M059J (cell line): ENCODE measurements around the gene DPM2. TPM values are rescaled to one million over a fixed set of nuclear protein-coding genes. Genes with fewer than 3 reads are reported as not detected.

Experiments used
- DNase-seq: peaks from one replicate; pipeline ENCODE4 v3.0.0-alpha.2; 2012; ENCODE audit warnings: low read depth
- total RNA-seq: library from RNA; depleted of rRNA; stranded (reverse); fragments of >200 nt; shearing (Covaris generic); gene quantifications from 2 replicates; pipeline ENCODE4 v1.2.3, GENCODE V29; 2014; rRNA removed

The DPM2 gene, protein sequence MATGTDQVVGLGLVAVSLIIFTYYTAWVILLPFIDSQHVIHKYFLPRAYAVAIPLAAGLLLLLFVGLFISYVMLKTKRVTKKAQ
- 53.8 and 77.2 TPM in 2 replicates for total RNA-seq

DNA sequence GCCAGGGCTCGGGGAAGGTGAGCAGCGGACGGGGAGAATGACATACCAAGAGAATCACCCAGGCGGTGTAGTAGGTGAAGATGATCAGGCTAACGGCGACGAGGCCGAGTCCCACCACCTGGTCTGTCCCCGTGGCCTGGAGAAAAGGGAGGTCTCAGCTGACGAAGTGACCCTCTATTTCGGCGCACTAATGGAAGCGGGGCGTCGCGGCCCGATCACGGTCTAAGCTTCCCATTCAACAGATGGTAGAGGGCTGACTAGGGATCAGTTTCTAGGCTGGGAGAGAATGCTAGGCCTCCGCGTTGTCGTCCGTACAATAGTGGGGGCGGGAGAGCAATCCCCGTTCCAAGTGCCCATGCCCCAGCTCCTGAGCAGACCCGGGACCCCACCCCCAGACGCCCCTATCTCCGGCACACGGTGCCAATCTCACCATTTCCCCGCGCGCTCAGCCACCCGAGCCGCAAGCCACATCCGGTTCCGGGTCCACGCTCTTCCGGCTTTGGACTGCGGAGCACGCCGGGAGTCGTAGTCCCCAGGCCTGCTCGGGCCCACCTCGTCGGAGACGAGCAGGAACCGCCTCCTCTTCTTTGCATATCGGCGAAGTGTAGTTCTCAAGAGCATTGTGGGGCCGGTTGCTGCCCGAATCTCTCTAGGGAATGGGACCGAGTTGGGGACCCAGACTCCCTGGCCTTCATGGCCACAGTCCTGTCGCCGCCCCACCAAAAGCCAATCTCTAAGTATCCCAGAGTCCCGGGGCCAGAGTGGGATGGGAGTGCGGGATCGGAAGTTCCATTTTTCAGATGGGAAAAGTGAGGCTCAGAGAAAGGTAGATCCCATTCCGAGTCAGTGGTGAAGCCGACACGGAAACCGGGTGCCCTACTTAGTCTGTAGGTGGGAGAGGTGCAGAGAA lies at the start of gene DPM2:
Gene DPM2, minus strand, starts transcription at position 467 of the 910 bp plus-strand sequence. Its CDS starts 34 bp downstream, at position 433.
- peak; percentile 85 for DNase-seq

DNA sequence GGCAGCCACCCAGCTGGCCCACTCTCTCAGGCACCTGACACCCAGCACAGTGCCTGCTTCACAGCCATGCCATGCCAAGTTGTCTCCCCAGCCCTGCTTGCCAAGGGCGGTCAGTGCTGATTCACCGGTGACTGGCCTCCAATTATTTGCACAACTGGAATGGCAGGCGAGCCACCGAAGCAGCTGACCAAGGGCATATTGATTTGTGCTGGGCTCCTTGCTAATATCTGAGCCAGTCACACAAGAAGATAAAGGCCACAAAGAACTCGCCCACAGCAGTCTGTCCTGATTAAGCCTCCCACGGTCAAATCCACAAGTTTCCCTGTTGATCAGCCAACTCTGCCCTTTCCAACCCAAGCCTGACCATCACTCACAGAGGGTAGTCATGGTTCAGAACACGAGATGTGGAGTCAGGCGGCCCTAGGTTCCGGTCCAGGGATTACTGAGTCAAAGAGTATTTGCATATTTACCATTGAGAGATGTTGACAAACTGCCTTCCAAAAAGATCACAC lies 49.5 kb upstream of the DPM2 start:
- peak; percentile 87 for DNase-seq

DNA sequence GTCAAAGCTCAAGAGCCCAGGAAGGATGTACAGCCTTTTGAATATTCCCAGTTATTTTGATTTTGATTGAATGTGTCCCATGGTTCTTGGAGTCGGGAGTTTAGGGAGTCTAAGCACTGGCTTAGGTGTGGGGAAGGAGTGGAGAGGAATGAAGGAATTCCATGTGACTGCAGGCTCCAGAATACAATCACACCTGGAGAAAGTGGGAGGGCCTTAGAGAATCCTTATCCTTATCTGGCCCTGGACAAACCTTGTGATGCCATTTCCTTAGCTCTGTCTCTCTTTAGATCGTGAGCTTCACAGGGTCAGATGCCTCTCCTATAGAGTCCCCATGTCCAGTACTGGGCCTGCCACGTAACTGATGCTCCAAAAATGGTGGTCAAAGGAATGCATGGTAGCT lies 47.4 kb upstream of the DPM2 start:
- no peak for DNase-seq

DNA sequence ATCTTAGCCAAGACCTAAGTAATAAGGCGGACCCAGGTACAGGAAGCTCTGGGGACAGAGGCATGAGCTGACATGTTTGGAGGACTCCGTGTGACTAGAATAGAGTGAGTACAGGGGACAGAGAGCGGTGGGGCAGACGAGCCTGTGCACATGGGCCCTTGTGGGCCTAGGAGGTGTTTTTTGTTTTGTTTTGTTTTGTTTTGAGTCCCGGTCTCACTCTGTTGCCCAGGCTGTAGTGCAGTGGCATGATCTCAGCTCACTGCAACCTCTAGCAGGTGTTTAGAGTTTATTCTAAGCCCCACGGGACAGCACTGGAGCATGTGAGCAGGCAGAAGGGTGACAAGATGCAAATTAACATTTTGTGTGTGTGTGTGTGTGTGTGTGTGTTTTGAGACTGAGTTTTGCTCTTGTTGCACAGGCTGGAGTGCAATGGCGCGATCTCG lies 46.2 kb upstream of the DPM2 start:
- no peak for DNase-seq

DNA sequence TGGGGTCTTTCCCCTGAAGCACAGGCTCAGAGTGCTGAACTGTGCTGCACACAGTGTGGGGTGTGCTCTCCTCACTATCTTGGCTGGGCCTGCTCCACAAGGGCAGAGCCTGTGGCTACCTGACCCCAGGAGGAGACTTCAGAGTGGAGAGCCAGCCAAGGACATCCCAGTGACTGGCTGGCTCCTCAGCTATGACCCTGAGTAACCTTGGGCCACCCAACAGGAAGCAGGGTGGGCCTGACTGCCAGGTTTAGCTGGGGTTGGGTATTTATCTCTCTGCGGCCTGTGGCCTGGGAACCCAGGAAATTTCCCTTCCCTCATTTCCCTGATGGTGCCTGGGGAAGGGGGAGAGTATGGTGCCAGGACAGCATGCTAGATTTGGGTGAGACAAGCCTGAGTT lies 45.3 kb upstream of the DPM2 start:
- no peak for DNase-seq

DNA sequence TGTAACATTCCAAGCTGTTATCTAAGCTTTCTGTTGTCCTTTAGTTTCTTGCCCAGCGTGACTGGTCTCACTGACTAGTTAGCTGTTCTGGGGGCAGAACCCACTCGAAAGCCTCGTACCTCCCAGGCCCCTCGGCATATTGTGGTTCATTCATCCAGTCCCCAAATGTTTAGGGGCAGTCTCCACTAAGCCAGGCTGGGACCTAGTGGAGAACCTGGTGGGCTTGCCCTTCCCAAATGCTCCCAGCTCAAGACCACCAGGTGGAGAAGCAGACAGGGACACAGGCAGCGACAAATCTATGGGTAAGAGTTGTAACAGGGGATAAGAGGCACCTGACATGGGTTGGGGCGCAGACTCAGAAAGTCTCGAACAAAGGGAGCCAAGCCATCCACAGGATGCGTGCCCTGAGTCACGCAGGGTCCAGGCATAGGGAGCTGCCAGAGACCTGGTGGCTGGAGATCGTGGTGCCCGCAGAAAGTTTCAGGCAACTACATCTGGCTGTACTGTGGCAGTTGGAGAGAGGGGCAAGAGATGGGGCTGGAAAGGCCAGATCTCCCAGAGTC lies 44.0 kb upstream of the DPM2 start:
- DNase-seq: no peak

DNA sequence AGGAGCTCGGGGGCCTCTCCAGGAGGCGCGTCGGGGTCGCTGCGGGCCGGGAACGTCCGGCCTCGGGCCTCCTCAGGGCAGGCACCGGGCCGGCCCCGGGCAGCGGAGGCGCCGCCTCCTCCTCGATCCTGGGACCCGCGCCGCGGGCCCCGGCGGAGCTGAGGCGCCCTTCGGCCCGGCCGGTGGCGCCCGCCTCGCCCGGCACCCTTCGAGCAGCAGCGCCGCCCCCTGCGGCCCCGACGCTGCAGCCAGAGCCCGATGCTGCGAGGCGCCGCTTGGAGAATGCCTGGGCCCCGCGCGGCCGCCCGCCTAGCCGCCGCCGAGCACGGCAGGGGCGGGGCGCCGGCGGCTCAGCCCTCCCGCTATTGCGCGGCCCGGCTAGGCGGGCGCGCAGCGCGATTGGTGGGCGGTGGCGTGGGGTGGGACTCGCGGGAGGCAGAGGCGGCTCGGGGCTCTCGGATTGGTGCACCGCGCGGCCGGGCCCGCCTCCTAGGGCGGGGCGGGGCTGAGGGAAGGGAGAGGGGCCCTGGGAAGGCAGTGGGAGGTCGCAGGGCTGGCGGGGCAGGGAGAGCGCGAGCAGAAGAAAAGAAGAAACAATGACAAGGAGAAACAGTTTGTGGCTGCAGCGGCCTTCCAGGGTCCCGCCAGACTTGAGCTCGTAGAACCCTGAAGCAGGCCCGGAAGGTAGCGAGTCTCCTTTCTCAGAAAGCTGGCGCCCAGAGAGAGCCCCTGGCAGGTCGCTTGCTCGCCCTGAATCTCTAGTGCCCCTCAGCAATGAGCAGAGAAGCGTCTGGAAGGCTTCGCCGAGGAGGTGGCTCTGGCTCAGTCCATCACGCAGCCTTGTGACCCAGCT lies 43.3 kb upstream of the DPM2 start, which contains the start of gene EEIG1:
Gene EEIG1, minus strand, starts transcription at position 284 of the 853 bp plus-strand sequence. CDS start 852 bp downstream, outside the sequence.
- DNase-seq: peak; percentile 90

DNA sequence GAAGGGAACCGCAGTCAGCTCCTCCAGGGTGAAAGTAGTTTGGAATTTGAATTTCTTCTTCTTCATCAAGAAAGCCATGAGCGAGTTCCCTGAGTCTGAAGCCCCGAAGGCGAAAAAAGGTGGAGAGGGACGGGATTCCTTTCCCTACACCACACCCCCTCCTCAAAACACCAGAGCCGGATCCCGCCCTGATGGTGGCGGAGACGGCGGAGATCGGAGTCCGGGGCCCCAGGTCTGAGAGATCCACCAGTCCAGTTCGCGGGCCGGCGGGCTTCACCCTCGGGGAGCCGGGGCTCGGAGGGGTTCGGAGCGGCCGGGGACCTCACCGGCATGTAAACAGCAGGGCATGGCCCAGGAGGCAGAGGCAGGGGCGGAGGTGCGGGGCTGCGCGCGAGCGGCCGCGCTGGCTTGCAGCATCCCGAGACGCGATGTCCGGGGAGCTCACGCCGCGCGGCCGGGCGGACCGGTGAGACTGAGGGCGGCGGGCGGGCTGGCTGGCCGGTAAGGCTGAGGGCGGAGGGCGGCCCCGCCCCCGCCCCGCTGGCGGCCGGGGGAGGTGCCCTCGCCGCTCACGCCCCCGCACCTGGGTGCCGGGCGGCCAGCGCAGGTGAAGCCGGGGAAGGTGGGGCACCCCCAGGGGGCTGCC lies 42.5 kb upstream of the DPM2 start:
- peak; percentile 38 for DNase-seq

DNA sequence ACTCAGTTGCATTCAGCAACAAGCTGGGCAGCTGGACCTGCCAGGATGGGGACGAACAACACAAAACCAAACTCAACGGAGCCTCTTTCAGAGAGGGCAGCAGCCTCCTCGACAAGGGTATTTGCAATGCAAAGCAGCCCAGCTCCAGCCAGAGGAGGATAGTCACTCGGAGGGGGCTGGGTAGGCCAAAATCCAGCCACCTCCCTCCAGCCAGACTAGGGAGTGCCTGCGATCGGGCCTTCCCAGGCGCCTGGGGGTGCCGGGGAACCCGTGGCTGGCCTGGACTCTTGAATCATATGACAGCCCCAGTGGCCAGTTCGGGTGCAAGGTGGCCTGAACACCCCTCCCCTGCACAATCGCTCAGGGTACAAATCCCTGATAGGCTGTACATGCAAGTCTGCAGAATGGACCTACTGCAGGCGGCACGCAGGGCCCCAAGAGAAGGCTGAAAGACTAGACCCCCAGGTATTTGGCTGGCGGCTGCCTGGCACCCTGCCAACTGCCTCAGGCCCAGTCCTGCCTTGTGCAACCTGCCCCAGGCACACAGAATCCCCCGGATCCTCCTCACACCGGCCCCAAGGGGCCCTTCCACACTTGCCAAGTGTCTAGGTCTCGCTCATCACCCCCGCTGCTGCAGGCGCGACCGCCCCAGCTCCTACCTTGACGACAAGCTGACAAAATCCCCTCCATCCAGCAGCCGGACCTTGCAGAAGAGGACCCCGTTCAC lies 41.8 kb upstream of the DPM2 start:
- peak; percentile 72 for DNase-seq

DNA sequence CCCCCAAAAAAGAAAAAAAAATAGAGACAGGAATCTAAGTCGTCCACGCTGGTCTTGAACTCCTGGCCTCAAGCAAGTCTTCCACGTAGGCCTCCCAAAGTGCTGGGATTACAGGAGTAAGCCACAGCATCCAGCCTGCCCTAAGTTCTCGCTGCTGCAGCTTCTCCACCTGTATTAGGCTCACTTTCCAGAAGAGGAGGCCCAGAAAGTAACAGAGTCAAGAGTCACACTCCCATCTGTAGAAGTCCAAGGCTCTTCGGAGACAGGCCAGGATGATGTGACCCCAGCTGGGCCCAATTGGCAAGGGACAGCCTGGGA lies 41.3 kb upstream of the DPM2 start:
- no peak for DNase-seq

DNA sequence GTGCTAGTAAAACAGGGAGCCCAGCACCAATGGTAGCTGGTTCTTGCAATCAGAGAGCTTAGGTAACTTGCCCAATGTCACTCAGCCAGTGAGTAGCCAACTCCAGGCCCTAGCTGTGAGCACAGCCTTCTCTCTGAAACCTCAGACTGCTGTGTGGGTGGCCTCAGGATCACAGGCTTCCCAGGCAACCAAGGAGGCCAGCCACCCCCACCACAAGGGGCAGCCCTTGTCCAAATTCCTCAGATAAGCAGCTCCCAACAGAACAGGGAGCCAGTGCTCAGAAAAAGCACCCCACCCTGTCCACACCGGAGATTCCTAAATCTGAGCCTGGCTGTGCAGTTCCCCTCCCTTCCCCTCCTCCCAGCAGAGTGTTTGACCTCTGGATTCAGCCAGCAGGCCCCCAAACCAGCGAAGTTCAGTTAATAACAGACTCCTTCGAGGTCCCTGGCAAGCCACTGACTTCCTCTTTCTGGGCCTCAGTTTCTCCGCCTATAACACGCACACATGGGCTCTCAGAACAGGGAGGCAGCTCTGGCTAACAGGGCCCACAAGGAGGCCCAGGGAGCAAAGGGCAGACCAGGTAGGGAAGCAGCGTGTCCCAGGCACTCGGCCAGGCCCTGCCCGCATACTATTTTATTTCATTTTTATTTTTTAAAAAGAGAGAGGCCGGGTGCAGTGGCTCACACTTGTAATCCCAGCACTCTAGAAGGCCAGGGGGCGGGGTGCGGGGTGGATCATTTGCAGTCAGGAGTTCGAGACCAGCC lies 40.4 kb upstream of the DPM2 start:
- DNase-seq: peak; percentile 66

DNA sequence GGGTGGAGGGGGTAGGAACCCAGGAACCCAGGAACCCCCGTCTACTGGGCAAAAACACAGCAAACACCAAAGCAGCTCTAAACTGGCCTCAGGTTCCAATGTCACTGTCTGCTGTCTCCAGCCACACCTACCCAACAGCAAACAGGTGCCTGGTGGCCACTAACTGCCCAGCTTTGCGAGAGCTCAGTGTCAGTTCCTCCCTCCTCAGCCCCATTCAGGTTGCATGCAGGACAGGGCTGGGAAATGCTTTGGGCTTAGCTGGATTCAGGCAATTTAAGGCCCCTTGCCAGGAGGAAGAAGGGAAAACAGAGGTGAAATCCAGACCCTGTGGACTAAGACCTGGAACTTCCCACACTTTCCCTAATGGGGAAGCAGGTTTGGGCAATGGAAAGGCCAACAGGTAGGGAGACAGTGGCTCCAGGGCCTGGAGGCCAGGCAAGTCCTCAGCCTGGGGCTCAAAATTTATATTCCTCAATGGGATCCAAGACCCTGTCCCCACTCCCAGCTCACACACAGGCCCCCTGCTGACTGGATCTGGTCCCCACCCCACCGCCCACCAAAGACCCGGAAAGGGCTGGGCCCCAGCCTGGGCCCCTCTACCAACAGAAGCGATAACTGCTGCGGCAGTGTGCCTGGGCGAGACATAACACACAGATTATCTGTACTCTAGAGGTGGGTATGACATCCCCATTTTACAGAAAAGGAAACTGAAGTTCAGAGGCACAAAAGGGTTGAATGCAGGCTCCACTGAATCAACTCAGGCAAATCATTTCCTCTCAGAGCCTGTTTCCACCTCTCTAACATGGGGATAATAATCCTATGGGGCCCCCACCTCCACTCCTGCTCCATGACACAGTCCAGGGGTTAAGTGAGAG lies 39.6 kb upstream of the DPM2 start:
- DNase-seq: no peak

DNA sequence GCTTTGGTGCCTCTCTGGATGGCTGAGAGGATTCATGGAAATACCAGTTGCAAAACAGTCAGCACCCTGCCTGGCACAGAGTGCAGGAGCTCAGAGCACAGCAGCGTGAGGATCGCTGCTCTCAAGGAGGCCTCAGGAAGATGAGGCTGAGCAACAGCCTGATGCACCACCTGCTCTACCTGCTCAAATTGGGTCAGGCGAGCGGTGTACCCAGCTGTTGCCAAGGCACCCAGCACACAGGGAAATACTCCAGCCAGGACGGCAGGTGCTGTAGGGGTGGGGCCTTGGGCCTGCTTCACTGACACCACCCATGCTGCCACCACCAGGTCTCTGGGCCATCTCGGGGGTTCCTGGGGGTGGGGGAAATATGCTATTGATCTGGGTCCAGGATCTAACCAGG lies 38.8 kb upstream of the DPM2 start:
- DNase-seq: no peak

DNA sequence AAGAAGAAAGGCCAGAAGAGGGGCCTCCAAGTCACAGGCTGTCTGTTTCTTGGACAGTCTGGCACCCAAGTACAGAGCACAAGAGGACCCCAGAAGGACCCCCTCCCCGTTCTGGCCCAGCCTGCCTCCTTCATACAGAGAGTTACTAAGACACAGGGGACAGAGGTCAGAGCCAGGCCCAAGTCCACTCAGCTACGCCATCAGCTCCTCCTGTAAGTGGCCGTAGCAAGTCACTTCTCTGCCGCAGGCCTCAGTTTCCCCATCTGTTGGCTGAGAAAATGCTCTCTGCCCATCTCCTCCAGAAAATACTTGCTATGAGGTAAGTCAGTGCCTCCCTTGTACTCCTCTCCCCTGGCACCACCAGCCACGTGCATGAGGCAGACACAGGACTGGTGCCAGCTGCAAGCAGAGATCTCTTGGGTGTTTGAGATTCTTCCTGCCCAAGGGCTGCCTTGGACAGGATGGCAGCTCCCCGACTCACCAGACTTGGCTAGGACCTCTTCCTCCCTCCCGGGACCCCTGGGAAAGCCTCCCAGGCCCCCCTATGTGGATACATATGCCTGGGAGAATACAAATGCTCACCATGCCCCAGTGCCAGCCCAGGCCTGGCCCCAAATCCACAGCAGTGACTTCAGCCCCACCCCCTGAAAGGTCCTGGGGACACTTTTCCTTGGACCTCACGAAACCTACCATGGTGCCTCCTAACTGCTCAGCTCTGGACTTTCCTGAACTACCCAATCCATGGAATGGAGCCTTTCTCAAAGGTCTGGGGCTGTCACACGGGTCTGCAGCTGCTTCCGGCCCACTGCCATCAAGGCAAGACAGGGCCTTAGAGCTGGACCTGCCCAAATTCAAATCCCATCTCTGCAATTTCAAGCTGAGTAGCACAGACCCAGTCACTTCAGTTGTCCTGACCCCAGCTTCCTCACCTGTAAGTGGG lies 38.0 kb upstream of the DPM2 start:
- no peak for DNase-seq

DNA sequence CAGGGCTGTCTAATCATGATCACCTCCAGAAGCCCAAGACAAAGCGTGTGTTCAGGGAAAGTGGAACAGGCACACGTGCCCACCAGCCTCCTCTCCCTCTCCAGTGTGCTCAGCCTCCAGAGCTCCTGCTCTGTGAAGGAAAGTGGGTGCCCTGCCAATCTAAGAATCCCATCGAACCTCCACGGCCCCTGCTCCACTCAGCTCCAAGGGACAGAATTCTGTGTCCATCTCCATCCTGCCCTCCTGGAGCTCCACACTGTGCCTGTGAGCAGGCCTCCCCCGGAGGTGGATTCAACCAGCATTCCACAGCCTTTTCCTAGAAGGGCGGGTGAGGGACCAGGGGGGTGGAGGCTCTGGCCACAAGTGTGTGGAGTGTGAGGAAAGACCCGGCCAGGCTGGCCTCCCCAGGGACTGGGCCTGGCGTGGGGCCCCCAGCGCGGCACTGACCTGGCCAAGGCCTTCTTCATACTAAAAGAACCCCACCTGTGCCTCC lies 37.2 kb upstream of the DPM2 start:
- DNase-seq: no peak

DNA sequence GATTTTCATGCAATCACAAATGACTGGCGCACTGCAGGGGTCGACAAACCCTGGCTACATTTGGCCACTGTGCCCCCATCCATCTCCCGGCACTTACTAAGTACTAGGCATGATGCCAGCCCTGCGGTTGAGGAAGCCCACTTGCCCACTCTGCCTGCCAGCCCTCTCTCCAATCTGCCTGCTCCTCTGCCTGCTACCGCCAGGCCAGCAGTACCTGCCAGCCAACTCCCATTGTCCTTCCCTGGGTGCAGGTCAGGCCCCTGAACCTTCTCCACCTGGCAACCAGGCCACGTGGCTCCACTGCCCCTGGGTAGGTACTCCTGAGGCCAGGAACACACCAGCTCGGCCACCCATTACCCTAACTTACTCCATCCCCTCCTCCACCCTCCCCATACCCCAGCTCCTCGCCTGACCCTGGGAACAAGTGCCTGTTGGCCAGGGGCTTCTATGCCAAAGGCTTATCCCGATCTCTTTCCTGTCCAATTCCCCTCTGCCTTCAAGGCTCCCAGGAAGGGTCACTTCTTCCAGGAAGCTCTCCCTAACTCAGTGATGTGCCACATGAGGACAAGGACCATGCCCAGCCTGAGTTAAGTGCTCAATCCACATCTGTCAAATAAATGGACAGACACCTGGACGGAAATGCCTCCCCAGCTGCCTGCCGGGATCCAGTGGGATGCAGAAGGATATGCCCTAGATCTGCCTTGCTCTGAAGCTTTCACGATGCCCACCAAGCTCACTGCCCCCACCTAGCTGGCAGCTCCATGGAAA lies 36.5 kb upstream of the DPM2 start:
- DNase-seq: no peak
